ENCODE results near the gene TOX4.

The TOX4 gene

DNA sequence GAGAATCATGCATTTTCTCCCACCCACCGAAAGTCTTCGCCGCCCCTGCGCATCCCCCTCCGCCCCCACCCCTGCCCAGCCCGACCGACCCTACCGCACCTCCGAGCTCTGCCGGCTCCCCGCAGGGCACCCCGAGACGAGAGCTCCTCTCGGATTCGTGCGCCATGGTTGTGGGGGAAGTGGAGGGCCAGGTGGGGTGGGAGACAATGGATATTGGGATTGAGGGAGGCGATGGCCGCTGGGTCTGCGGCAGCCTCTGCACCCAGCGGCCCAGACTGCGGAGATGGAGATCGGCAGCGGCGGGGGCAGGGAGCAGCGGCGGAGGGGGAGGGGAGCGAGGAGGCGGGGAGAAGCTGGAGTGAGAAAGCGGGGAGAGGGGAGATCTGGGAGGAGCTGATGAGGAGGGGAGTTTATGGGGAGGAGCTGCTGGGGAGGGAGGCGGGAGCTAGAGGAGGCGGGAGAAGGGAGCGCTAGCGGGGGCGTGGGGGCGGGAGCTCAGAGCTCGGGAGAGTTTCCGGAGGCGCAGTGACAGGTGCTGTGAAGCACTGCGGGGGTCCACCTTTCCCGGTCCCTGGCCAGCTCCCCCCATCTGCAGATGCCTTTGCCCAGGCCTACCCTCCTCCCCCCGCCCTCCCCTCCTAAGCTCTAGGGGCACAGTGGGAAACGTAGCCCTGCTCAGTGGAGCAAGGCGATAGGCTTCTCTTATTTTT, 49.1 kb downstream of the TOX4 start, which contains the start of gene SALL2:
Gene SALL2 (minus strand): TSS at position 385 of the 710 bp plus-strand sequence. CDS start 219 bp downstream, at position 166.
- TF ChIP-seq, protein P1, sequence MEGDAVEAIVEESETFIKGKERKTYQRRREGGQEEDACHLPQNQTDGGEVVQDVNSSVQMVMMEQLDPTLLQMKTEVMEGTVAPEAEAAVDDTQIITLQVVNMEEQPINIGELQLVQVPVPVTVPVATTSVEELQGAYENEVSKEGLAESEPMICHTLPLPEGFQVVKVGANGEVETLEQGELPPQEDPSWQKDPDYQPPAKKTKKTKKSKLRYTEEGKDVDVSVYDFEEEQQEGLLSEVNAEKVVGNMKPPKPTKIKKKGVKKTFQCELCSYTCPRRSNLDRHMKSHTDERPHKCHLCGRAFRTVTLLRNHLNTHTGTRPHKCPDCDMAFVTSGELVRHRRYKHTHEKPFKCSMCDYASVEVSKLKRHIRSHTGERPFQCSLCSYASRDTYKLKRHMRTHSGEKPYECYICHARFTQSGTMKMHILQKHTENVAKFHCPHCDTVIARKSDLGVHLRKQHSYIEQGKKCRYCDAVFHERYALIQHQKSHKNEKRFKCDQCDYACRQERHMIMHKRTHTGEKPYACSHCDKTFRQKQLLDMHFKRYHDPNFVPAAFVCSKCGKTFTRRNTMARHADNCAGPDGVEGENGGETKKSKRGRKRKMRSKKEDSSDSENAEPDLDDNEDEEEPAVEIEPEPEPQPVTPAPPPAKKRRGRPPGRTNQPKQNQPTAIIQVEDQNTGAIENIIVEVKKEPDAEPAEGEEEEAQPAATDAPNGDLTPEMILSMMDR (IDR thresholded peaks at IDR 0.05; ENCODE audit: insufficient read depth, low read length, poor library complexity, severe bottlenecking): no peak
- peak within 1 kb of the TSS; percentile 62 for H3K4me3 ChIP-seq (replicated peaks; ENCODE audit: low read depth, low read length)
- peak; percentile 49 for DNase-seq (ENCODE audit: extremely low read depth, insufficient read length)
- no peaks in the 10 kb centered on the region for H3K36me3 ChIP-seq (ENCODE audit: control insufficient read depth, insufficient read depth, low read length)
- H3K27me3 ChIP-seq (replicated peaks; ENCODE audit: control insufficient read depth, insufficient read depth, low read length): no peaks in the 10 kb centered on the region

- Histone ChIP-seq H3K4me3 (replicated peaks; ENCODE audit: low read depth, low read length) (peak overlapping the region; percentile 62), H3K36me3 (ENCODE audit: control insufficient read depth, insufficient read depth, low read length) (no peaks in the 10 kb centered on the region), H3K27me3 (replicated peaks; ENCODE audit: control insufficient read depth, insufficient read depth, low read length) (no peaks in the 10 kb centered on the region)
- TF ChIP-seq, protein P1 (IDR thresholded peaks at IDR 0.05; ENCODE audit: insufficient read depth, low read length, poor library complexity, severe bottlenecking): no peak
- DNase-seq (ENCODE audit: extremely low read depth, insufficient read length): no peak
These were observed 49.8 kb downstream of the TOX4 start for GRCh38 chr14:21526672-21527317.

- DNase-seq (ENCODE audit: extremely low read depth, insufficient read length): no peak
- no peak overlapping the region for H3K4me3 ChIP-seq (replicated peaks; ENCODE audit: low read depth, low read length)
- TF ChIP-seq, protein P1 (IDR thresholded peaks at IDR 0.05; ENCODE audit: insufficient read depth, low read length, poor library complexity, severe bottlenecking): no peak
- no peaks in the 10 kb centered on the region for H3K27me3 ChIP-seq (replicated peaks; ENCODE audit: control insufficient read depth, insufficient read depth, low read length)
- H3K36me3 ChIP-seq (ENCODE audit: control insufficient read depth, insufficient read depth, low read length): no peaks in the 10 kb centered on the region
These were observed 50.3 kb downstream of the TOX4 start for GRCh38 chr14:21527318-21527679.

- no peaks in the 10 kb centered on the region for H3K36me3 ChIP-seq (ENCODE audit: control insufficient read depth, insufficient read depth, low read length)
- TF ChIP-seq, protein P1 (IDR thresholded peaks at IDR 0.05; ENCODE audit: insufficient read depth, low read length, poor library complexity, severe bottlenecking): no peak
- no peak for DNase-seq (ENCODE audit: extremely low read depth, insufficient read length)
- H3K4me3 ChIP-seq (replicated peaks; ENCODE audit: low read depth, low read length): no peak overlapping the region
- no peaks in the 10 kb centered on the region for H3K27me3 ChIP-seq (replicated peaks; ENCODE audit: control insufficient read depth, insufficient read depth, low read length)
These were observed 51.7 kb downstream of the TOX4 start for GRCh38 chr14:21528381-21529348.

DNA sequence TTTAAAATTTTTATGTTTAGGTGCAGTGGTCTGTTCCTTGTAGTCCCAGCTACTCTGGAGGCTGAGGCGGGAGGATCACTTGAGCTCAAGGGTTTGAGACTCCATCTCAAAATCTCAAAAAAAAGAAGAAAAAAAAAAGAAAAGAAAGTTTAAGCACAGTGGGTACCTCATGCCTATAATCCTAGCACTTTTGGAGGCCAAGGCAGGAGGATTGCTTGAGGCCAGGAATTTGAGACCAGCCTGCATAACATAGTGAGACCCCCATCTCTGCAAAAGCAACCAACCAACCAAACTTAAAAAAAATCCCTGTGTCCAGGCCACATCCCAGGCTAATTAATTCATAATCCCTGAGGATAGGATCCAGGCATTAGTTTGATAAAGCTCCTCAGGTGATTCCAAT, 52.5 kb downstream of the TOX4 start:
- DNase-seq (ENCODE audit: extremely low read depth, insufficient read length): no peak
- Histone ChIP-seq H3K27me3 (replicated peaks; ENCODE audit: control insufficient read depth, insufficient read depth, low read length) (no peaks in the 10 kb centered on the region), H3K36me3 (ENCODE audit: control insufficient read depth, insufficient read depth, low read length) (no peaks in the 10 kb centered on the region), H3K4me3 (replicated peaks; ENCODE audit: low read depth, low read length) (no peak overlapping the region)
- TF ChIP-seq, protein P1 (IDR thresholded peaks at IDR 0.05; ENCODE audit: insufficient read depth, low read length, poor library complexity, severe bottlenecking): no peak

Data from GM06990 (cell line).